AG04449 (cell line): ENCODE measurements around the gene PSMB3.
A peak's percentile ranks its signal among the peaks of the same experiment; 100 is the strongest.

Source experiments
- CTCF ChIA-PET: fragments of 350-600 bp; formaldehyde crosslinking; extraction: SDS; loops from one replicate; lab custom pipeline; 2021; ENCODE audit warnings: antibody characterized with exemption; lab: Yijun Ruan, JAX
- POLR2A ChIA-PET: fragments of 400-600, 350-600 bp; formaldehyde crosslinking; extraction: SDS; loops from one replicate; lab custom pipeline; 2020; ENCODE audit warnings: antibody characterized with exemption, inconsistent platforms; lab: Yijun Ruan, JAX
- DNase-seq: peaks from one replicate; pipeline ENCODE4 v3.0.0-alpha.2; 2010; ENCODE audit warnings: low read depth, low spot score
- H3K4me3 ChIP-seq: 2 replicates; pipeline ENCODE4 v1.5.1; 2011; ENCODE audit warnings: low read depth, mild to moderate bottlenecking, control low read depth, low read length
- CTCF ChIP-seq: IDR thresholded peaks from one replicate; pipeline ENCODE4 v1.5.1; 2011; ENCODE audit warnings: mild to moderate bottlenecking, moderate library complexity, low read length, control low read depth, inconsistent platforms; ENCODE audit not compliant: insufficient read depth; ENCODE audit errors: missing control alignments

PSMB3 gene

GRCh38 chr17:38750044-38750311, 2.6 kb upstream of the PSMB3 start:
- TF ChIP-seq CTCF = no peak
- peak overlapping the region; percentile 88 for H3K4me3 ChIP-seq
- no peak for DNase-seq
- POLR2A ChIA-PET = interaction anchor here (3.7 kb wide), 1 partner anchor 120 kb away, joined by 19 read pairs; the partner anchor contains the start of gene LASP1
- CTCF ChIA-PET = interaction anchor here (1.2 to 1.3 kb wide), 2 partner anchors 14 to 15 kb away, joined by 6 to 9 read pairs; no protein-coding TSS in a partner anchor

GRCh38 chr17:38750312-38751121, 2.0 kb upstream of the PSMB3 start:
- peak overlapping the region; percentile 88 for H3K4me3 ChIP-seq
- POLR2A ChIA-PET = interaction anchor here (1.1 to 3.7 kb wide), 2 partner anchors 15 to 119 kb away, joined by 3 to 19 read pairs; partner anchors contain the start of gene LASP1
- TF ChIP-seq CTCF = no peak
- CTCF ChIA-PET = interaction anchor here (1.3 kb wide), 1 partner anchor 14 kb away, joined by 9 read pairs; no protein-coding TSS in a partner anchor
- DNase-seq = no peak

GRCh38 chr17:38751144-38751807, 1.3 kb upstream of the PSMB3 start:
- peak overlapping the region; percentile 2 for H3K4me3 ChIP-seq
- no peak for DNase-seq
- no peak for TF ChIP-seq CTCF
- ChIA-PET POLR2A (interaction anchor here (1.1 to 3.7 kb wide), 2 partner anchors 14 to 118 kb away, joined by 3 to 19 read pairs; partner anchors contain the start of gene LASP1), CTCF (interaction anchor here (1.0 to 1.3 kb wide), 4 partner anchors 11 to 74 kb away, joined by 4 to 9 read pairs (median 6); no protein-coding TSS in a partner anchor)

- H3K4me3 ChIP-seq = peak overlapping the region; percentile 100
- peak; percentile 38 for DNase-seq
- no peak for TF ChIP-seq CTCF
- CTCF ChIA-PET = interaction anchor here (0.9 to 1.2 kb wide), 5 partner anchors 10 to 74 kb away, joined by 3 to 9 read pairs (median 4); no protein-coding TSS in a partner anchor
- POLR2A ChIA-PET = interaction anchor here (0.7 to 3.7 kb wide), 5 partner anchors 13 to 154 kb away, joined by 3 to 19 read pairs (median 3); partner anchors contain the start of gene LASP1
Observed at GRCh38 chr17:38751808-38752307, 683 bp upstream of the PSMB3 start.

- ChIA-PET POLR2A (no interaction called here), CTCF (interaction anchor here (1.4 kb wide), 1 partner anchor 17 kb away, joined by 5 read pairs; no protein-coding TSS in a partner anchor)
- peak overlapping the region; percentile 100 for H3K4me3 ChIP-seq
- TF ChIP-seq CTCF = no peak
- no peak for DNase-seq
Observed at GRCh38 chr17:38753071-38753506, 548 bp downstream of the PSMB3 start.

- CTCF ChIA-PET = interaction anchor here (1.0 to 1.4 kb wide), 6 partner anchors 10 to 107 kb away, joined by 3 to 5 read pairs (median 4); no protein-coding TSS in a partner anchor
- H3K4me3 ChIP-seq = no peak overlapping the region
- POLR2A ChIA-PET = no interaction called here
- no peak for DNase-seq
- TF ChIP-seq CTCF = peak; percentile 55
Observed at GRCh38 chr17:38761612-38762011, 9.1 kb downstream of the PSMB3 start.
